Activated CD8-positive, alpha-beta T cell treated with anti-CD3 and anti-CD28 coated beads for 36 hours (primary cell): ENCODE results near the gene TMEM132D. TPM values are rescaled to one million over a fixed set of nuclear protein-coding genes. Genes with fewer than 3 reads are reported as not detected.

Source experiments
- ATAC-seq: fragments of 200-7000 bp; cut with Tn5 transposase; one replicate; pipeline ENCODE4 v1.10.0; 2021; ENCODE audit warnings: mild to moderate bottlenecking, moderate library complexity
- CTCF ChIA-PET: fragments of 350-600 bp; sonication (Branson Sonifier 250); formaldehyde crosslinking; loops from one replicate; lab custom pipeline; 2021; ENCODE audit warnings: antibody characterized with exemption; lab: Charles Lee
- POLR2A ChIA-PET: fragments of 350-600 bp; sonication (Branson Sonifier 250); formaldehyde crosslinking; loops from one replicate; lab custom pipeline; 2021; ENCODE audit warnings: antibody characterized with exemption; lab: Charles Lee
- DNase-seq: peaks from one replicate; pipeline ENCODE4 v3.0.0-alpha.2; 2020
- H3K27ac Mint-ChIP-seq: one replicate; pipeline ENCODE4 v1.8.0; 2021; ENCODE audit warnings: mild to moderate bottlenecking, mixed read lengths
- H3K27me3 Mint-ChIP-seq: one replicate; pipeline ENCODE4 v1.8.0; 2021; ENCODE audit warnings: mixed read lengths
- H3K36me3 Mint-ChIP-seq: one replicate; pipeline ENCODE4 v1.8.0; 2021; ENCODE audit warnings: low read depth, mixed read lengths
- H3K4me1 Mint-ChIP-seq: one replicate; pipeline ENCODE4 v1.8.0; 2021; ENCODE audit warnings: low read depth, mixed read lengths
- H3K4me3 Mint-ChIP-seq: one replicate; pipeline ENCODE4 v1.8.0; 2021; ENCODE audit warnings: mild to moderate bottlenecking, moderate library complexity, mixed read lengths
- H3K9me3 Mint-ChIP-seq: one replicate; pipeline ENCODE4 v1.8.0; 2021; ENCODE audit warnings: mixed read lengths
- CTCF ChIP-seq: fragments of 200-600 bp; IDR thresholded peaks from one replicate; pipeline ENCODE4 v1.8.0; 2022; ENCODE audit warnings: antibody characterized with exemption, mild to moderate bottlenecking
- intact Hi-C: fragments of 100-400 bp; cut with micrococcal nuclease; formaldehyde crosslinking; loops from one replicate; pipeline ENCODE4 v1.10.0; 2022
- total RNA-seq, 2 experiments: library from RNA; stranded (reverse); gene quantifications; one replicate each; pipeline ENCODE4 v1.2.3, GENCODE V29; 2021

TMEM132D gene
- total RNA-seq, 2 experiments from 2014 or later, result not detected

GRCh38 chr12:129558036-129558435 lies 345.8 kb downstream of the TMEM132D start:
- no peak overlapping the region for H3K27ac Mint-ChIP-seq
- ChIA-PET CTCF (no interaction called here), POLR2A (no interaction called here)
- ATAC-seq (no peak), DNase-seq (no peak)
- H3K4me3 Mint-ChIP-seq, result no peak overlapping the region
- no peak for TF ChIP-seq CTCF
- no peaks in the 10 kb centered on the region for H3K4me1 Mint-ChIP-seq
- H3K36me3 Mint-ChIP-seq, result no peaks in the 10 kb centered on the region
- intact Hi-C loops, result no loop called here
- no peaks in the 10 kb centered on the region for H3K27me3 Mint-ChIP-seq
- peaks cover 2% of the 10 kb centered on the region for H3K9me3 Mint-ChIP-seq

- no peak overlapping the region for H3K4me3 Mint-ChIP-seq
- H3K27ac Mint-ChIP-seq, result no peak overlapping the region
- DNase-seq, result no peak
- H3K9me3 Mint-ChIP-seq, result peaks cover 4% of the 10 kb centered on the region
- H3K4me1 Mint-ChIP-seq, result no peaks in the 10 kb centered on the region
- no peak for TF ChIP-seq CTCF
- intact Hi-C loops, result no loop called here
- no peaks in the 10 kb centered on the region for H3K27me3 Mint-ChIP-seq
- ATAC-seq, result no peak
- ChIA-PET POLR2A (no interaction called here), CTCF (no interaction called here)
- no peaks in the 10 kb centered on the region for H3K36me3 Mint-ChIP-seq
Observed at GRCh38 chr12:129556082-129556481, 347.7 kb downstream of the TMEM132D start.

- ChIA-PET POLR2A (no interaction called here), CTCF (no interaction called here)
- TF ChIP-seq CTCF, result no peak
- Mint-ChIP-seq H3K27me3 (no peaks in the 10 kb centered on the region), H3K9me3 (peaks cover 10% of the 10 kb centered on the region), H3K4me3 (no peak overlapping the region), H3K27ac (no peak overlapping the region), H3K36me3 (no peaks in the 10 kb centered on the region), H3K4me1 (no peaks in the 10 kb centered on the region)
- DNase-seq (no peak), ATAC-seq (no peak)
- intact Hi-C loops, result no loop called here
Observed at GRCh38 chr12:129552996-129553750, 350.7 kb downstream of the TMEM132D start.

GRCh38 chr12:129551441-129551840 lies 352.4 kb downstream of the TMEM132D start:
- Mint-ChIP-seq H3K4me1 (no peaks in the 10 kb centered on the region), H3K4me3 (no peak overlapping the region), H3K9me3 (peaks cover 10% of the 10 kb centered on the region), H3K27ac (no peak overlapping the region), H3K27me3 (no peaks in the 10 kb centered on the region), H3K36me3 (no peaks in the 10 kb centered on the region)
- intact Hi-C loops, result no loop called here
- ATAC-seq (no peak), DNase-seq (no peak)
- CTCF ChIA-PET, result no interaction called here
- TF ChIP-seq CTCF, result no peak
- POLR2A ChIA-PET, result no interaction called here

- intact Hi-C loops, result no loop called here
- H3K27me3 Mint-ChIP-seq, result no peaks in the 10 kb centered on the region
- DNase-seq (no peak), ATAC-seq (no peak)
- no peaks in the 10 kb centered on the region for H3K4me1 Mint-ChIP-seq
- H3K4me3 Mint-ChIP-seq, result no peak overlapping the region
- TF ChIP-seq CTCF, result no peak
- CTCF ChIA-PET, result no interaction called here
- no peaks in the 10 kb centered on the region for H3K36me3 Mint-ChIP-seq
- peaks cover 10% of the 10 kb centered on the region for H3K9me3 Mint-ChIP-seq
- H3K27ac Mint-ChIP-seq, result no peak overlapping the region
- POLR2A ChIA-PET, result no interaction called here
Observed at GRCh38 chr12:129550353-129550752, 353.5 kb downstream of the TMEM132D start.
